ENCODE data around the gene COL4A2.

GRCh38 chr13:110407531-110407930, 100.4 kb downstream of the COL4A2 start:
- TF ChIP-seq CTCF (IDR thresholded peaks at IDR 0.05; ENCODE audit: low read length) (no peak), EZH2 (IDR thresholded peaks at IDR 0.05; ENCODE audit: borderline replicate concordance, low read length) (no peak)
